Measurements from ENCODE around the gene AKR1B15. TPM values are rescaled to one million over a fixed set of nuclear protein-coding genes. Genes with fewer than 3 reads are reported as not detected.
A peak's percentile ranks its signal among the peaks of the same experiment; 100 is the strongest.

The AKR1B15 gene
- total and polyA plus RNA-seq, 9 of the 15 experiments (the other 6 are each of a cell fraction or from before 2014, with no cell fraction given) = not detected

GRCh38 chr7:134546955-134547354, 2.0 kb upstream of the AKR1B15 start:
- TF ChIP-seq BRD4 (IDR thresholded peaks at IDR 0.05) (no peak), NEUROD1 (IDR thresholded peaks at IDR 0.05; ENCODE audit: borderline replicate concordance, low read depth, low read length, partially characterized antibody) (no peak), ATF7 (IDR thresholded peaks at IDR 0.05) (no peak)
- ChIA-PET POLR2A (interaction anchor here (0.8 to 1.8 kb wide), 2 partner anchors 11 to 37 kb away, joined by 3 to 9 read pairs; no protein-coding TSS in a partner anchor), CTCF (ENCODE audit: low intra/inter-chr PET ratio) (interaction anchor here (1.4 to 2.4 kb wide), 3 partner anchors 27 to 114 kb away, joined by 9 to 10 read pairs (median 9); no protein-coding TSS in a partner anchor)
- intact Hi-C loops (cut with micrococcal nuclease) = loop anchor here (1.0 to 2.0 kb wide), 3 partner anchors 32 to 115 kb away; no protein-coding TSS in a partner anchor
- H3K9ac ChIP-seq (ENCODE audit: insufficient read depth in 1 of 2, low read depth in 2 of 2, low read length in 2 of 2) = no peak overlapping the region
- DNase-seq (ENCODE audit: extremely low read depth in 1 of 4, low spot score in 3 of 4) (no peak), FAIRE-seq (no peak), ATAC-seq (peak; percentile 16)
- peaks cover 29 to 47% of the 10 kb centered on the region in 2 experiments for H3K27me3 ChIP-seq (ENCODE audit: control insufficient read depth in 2 of 2, insufficient read depth in 2 of 2, low read length in 2 of 2)
- H3K9me3 ChIP-seq (replicated peaks; ENCODE audit: control insufficient read depth, insufficient read depth, low read depth, low read length) = no peaks in the 10 kb centered on the region
- no peaks in the 10 kb centered on the region for H3K79me2 ChIP-seq (ENCODE audit: control insufficient read depth, insufficient read depth, low read length)
- no peaks in the 10 kb centered on the region; the same call in 1 of the 2 replicates for H4K20me1 ChIP-seq (replicated peaks; ENCODE audit: control insufficient read depth, insufficient read depth, low read length)
- H3K27ac ChIP-seq (ENCODE audit: extremely low read depth, low read depth, low read length) = no peak overlapping the region
- H3K9me1 ChIP-seq (ENCODE audit: control insufficient read depth, insufficient read depth, low read length) = no peaks in the 10 kb centered on the region
- 0 out of 5 replicates have a peak, but pooled peaks cover 0 to 2% of the 10 kb centered on the region in 2 experiments for H3K4me1 ChIP-seq (replicated peaks in 1 of 2; ENCODE audit: control insufficient read depth in 2 of 2, insufficient read depth in 2 of 2, low read length in 2 of 2)
- no peak overlapping the region for H2AFZ ChIP-seq (ENCODE audit: low read depth, low read length)
- no peak overlapping the region for H3K4me2 ChIP-seq (ENCODE audit: insufficient read depth, low read length)
- in situ Hi-C loops (cut with MboI) = no loop called here
- WGBS (ENCODE audit: insufficient coverage, low coverage, missing lambda C conversion rate) = 6% methylated on average over 1 of the region's 1 CpG
- H3K36me3 ChIP-seq (ENCODE audit: control insufficient read depth, insufficient read depth, low read length) = no peaks in the 10 kb centered on the region
- BruUV-seq (replicated peaks) = no TSS peak
- no peak overlapping the region for H3K4me3 ChIP-seq

DNA sequence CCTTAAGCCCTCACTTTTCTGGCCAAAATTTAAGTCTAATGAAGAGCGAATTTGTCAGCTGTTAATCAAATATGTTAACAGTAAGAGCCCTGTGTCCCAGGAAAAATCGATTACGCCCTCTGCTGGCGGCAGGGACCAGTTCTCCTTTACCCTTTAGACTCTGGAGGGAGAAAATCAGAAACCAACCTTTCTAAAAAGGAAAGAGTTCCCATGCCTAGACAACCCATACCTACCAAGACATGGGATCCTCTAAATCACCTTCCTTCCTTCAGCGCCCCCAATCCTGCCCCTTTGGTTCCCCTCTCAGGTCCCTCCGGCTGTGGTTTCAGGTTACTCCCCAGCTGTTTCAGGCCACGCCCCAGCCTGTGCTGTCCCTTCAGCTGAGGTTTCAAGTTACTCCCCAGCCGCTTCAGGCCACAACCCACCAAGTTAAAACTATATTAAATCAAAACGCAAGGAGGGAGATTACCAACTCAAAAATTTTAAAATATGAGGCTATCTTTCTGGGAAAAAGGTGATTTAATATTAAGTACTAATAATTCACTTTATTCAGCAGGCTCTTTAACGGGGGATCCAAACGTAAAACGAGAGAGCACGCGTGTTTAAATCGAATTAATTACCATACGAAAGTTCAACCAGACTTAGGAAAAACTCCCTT, 1.4 kb upstream of the AKR1B15 start:
- no peaks in the 10 kb centered on the region for H3K9me3 ChIP-seq (replicated peaks; ENCODE audit: control insufficient read depth, insufficient read depth, low read depth, low read length)
- in situ Hi-C loops (cut with MboI) = no loop called here
- ChIA-PET CTCF (ENCODE audit: low intra/inter-chr PET ratio) (interaction anchor here (0.9 to 2.4 kb wide), 4 partner anchors 28 to 115 kb away, joined by 3 to 10 read pairs (median 9); no protein-coding TSS in a partner anchor), POLR2A (interaction anchor here (0.8 to 1.8 kb wide), 2 partner anchors 10 to 38 kb away, joined by 3 to 9 read pairs; no protein-coding TSS in a partner anchor)
- H3K4me3 ChIP-seq = no peak overlapping the region
- intact Hi-C loops (cut with micrococcal nuclease) = loop anchor here (1.0 to 2.0 kb wide), 3 partner anchors 33 to 115 kb away; no protein-coding TSS in a partner anchor
- no peak overlapping the region for H3K27ac ChIP-seq (ENCODE audit: extremely low read depth, low read depth, low read length)
- no peaks in the 10 kb centered on the region for H3K79me2 ChIP-seq (ENCODE audit: control insufficient read depth, insufficient read depth, low read length)
- FAIRE-seq (peak; percentile 94), DNase-seq (ENCODE audit: extremely low read depth in 1 of 4, low spot score in 3 of 4) (peak; percentile 77 to 84 (median 80)), ATAC-seq (peak; percentile 98)
- H3K4me2 ChIP-seq (ENCODE audit: insufficient read depth, low read length) = peak overlapping the region; percentile 72
- 22% methylated on average over 16 of the region's 16 CpGs for WGBS (ENCODE audit: insufficient coverage, low coverage, missing lambda C conversion rate)
- BruUV-seq (replicated peaks) = no TSS peak
- H3K27me3 ChIP-seq (ENCODE audit: control insufficient read depth in 2 of 2, insufficient read depth in 2 of 2, low read length in 2 of 2) = peaks cover 34 to 44% of the 10 kb centered on the region in 2 experiments
- no peaks in the 10 kb centered on the region for H3K9me1 ChIP-seq (ENCODE audit: control insufficient read depth, insufficient read depth, low read length)
- no peaks in the 10 kb centered on the region; the same call in 1 of the 2 replicates for H4K20me1 ChIP-seq (replicated peaks; ENCODE audit: control insufficient read depth, insufficient read depth, low read length)
- H3K9ac ChIP-seq (ENCODE audit: insufficient read depth in 1 of 2, low read depth in 2 of 2, low read length in 2 of 2) = no peak overlapping the region
- no peaks in the 10 kb centered on the region for H3K36me3 ChIP-seq (ENCODE audit: control insufficient read depth, insufficient read depth, low read length)
- H3K4me1 ChIP-seq (replicated peaks in 1 of 2; ENCODE audit: control insufficient read depth in 2 of 2, insufficient read depth in 2 of 2, low read length in 2 of 2) = 0 out of 5 replicates have a peak, but pooled peaks cover 0 to 2% of the 10 kb centered on the region in 2 experiments
- peak overlapping the region; percentile 52 for H2AFZ ChIP-seq (ENCODE audit: low read depth, low read length)
- TF ChIP-seq IRF2 (CRISPR knock-in tag; IDR thresholded peaks at IDR 0.05) = no peak
- TF ChIP-seq, protein P1, sequence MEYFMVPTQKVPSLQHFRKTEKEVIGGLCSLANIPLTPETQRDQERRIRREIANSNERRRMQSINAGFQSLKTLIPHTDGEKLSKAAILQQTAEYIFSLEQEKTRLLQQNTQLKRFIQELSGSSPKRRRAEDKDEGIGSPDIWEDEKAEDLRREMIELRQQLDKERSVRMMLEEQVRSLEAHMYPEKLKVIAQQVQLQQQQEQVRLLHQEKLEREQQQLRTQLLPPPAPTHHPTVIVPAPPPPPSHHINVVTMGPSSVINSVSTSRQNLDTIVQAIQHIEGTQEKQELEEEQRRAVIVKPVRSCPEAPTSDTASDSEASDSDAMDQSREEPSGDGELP (CRISPR knock-in tag; IDR thresholded peaks at IDR 0.05; ENCODE audit: borderline replicate concordance) = peak; percentile 99
- TF ChIP-seq ZNF644 (tag; IDR thresholded peaks at IDR 0.05; ENCODE audit: low read depth) = no peak
- no peak for TF ChIP-seq KHSRP (IDR thresholded peaks at IDR 0.05)
- TF ChIP-seq SMAD3 (CRISPR knock-in tag; conservative IDR thresholded peaks at IDR 0.05) = no peak
- TF ChIP-seq ZNF75A (CRISPR knock-in tag; IDR thresholded peaks at IDR 0.05) = no peak
- TF ChIP-seq, protein P2, sequence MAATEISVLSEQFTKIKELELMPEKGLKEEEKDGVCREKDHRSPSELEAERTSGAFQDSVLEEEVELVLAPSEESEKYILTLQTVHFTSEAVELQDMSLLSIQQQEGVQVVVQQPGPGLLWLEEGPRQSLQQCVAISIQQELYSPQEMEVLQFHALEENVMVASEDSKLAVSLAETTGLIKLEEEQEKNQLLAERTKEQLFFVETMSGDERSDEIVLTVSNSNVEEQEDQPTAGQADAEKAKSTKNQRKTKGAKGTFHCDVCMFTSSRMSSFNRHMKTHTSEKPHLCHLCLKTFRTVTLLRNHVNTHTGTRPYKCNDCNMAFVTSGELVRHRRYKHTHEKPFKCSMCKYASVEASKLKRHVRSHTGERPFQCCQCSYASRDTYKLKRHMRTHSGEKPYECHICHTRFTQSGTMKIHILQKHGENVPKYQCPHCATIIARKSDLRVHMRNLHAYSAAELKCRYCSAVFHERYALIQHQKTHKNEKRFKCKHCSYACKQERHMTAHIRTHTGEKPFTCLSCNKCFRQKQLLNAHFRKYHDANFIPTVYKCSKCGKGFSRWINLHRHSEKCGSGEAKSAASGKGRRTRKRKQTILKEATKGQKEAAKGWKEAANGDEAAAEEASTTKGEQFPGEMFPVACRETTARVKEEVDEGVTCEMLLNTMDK (IDR thresholded peaks at IDR 0.05; ENCODE audit: borderline replicate concordance, insufficient read depth, low read depth, low read length, poor library complexity, severe bottlenecking) = peak; percentile 60
- TF ChIP-seq KLF16 (IDR thresholded peaks at IDR 0.05) = peak; percentile 53; the same call in 1 of the 2 replicates
- TF ChIP-seq SNIP1 (IDR thresholded peaks at IDR 0.05; ENCODE audit: low read depth) = no peak

All from K562 (cell line).